Osteocyte (in vitro differentiated cells): ENCODE results near the gene FUOM. TPM values are rescaled to one million over a fixed set of nuclear protein-coding genes. Genes with fewer than 3 reads are reported as not detected.
A peak's percentile ranks its signal among the peaks of the same experiment; 100 is the strongest.

Experiments
- DNase-seq: peaks from one replicate; pipeline ENCODE4 v3.0.0; 2021; ENCODE audit warnings: mixed read lengths; ENCODE audit not compliant: unreplicated experiment; ENCODE audit errors: extremely low spot score
- H3K27ac Mint-ChIP-seq: one replicate; pipeline ENCODE4 v1.8.0; 2021; ENCODE audit warnings: mild to moderate bottlenecking, mixed read lengths; ENCODE audit not compliant: unreplicated experiment
- H3K27me3 Mint-ChIP-seq: one replicate; pipeline ENCODE4 v1.8.0; 2021; ENCODE audit warnings: mixed read lengths; ENCODE audit not compliant: unreplicated experiment
- H3K36me3 Mint-ChIP-seq: one replicate; pipeline ENCODE4 v1.8.0; 2021; ENCODE audit warnings: mixed read lengths; ENCODE audit not compliant: unreplicated experiment
- H3K4me1 Mint-ChIP-seq: one replicate; pipeline ENCODE4 v1.8.0; 2021; ENCODE audit warnings: mixed read lengths; ENCODE audit not compliant: unreplicated experiment
- H3K4me3 Mint-ChIP-seq: one replicate; pipeline ENCODE4 v1.8.0; 2021; ENCODE audit warnings: mild to moderate bottlenecking, moderate library complexity, mixed read lengths; ENCODE audit not compliant: unreplicated experiment
- H3K9me3 Mint-ChIP-seq: one replicate; pipeline ENCODE4 v1.8.0; 2021; ENCODE audit warnings: mixed read lengths; ENCODE audit not compliant: unreplicated experiment
- CTCF ChIP-seq: fragments of 200-600 bp; sonication (generic); IDR thresholded peaks from 2 replicates; pipeline ENCODE4 v1.5.0; 2021; ENCODE audit warnings: antibody characterized with exemption, mild to moderate bottlenecking, moderate library complexity
- total RNA-seq: library from RNA; stranded (reverse); gene quantifications from 2 replicates; pipeline ENCODE4 v1.2.1, GENCODE V29; 2021

FUOM gene
- total RNA-seq, 1 donor from 2014 or later = 24.0 TPM

- Mint-ChIP-seq H3K36me3 (peaks cover 15% of the 10 kb centered on the region), H3K9me3 (no peaks in the 10 kb centered on the region), H3K27ac (no peak overlapping the region), H3K4me3 (no peak overlapping the region), H3K4me1 (no peaks in the 10 kb centered on the region), H3K27me3 (no peaks in the 10 kb centered on the region)
- no peak for DNase-seq
- TF ChIP-seq CTCF = no peak
Measured at GRCh38 chr10:133361773-133362441, 4.1 kb upstream of the FUOM start.

GRCh38 chr10:133361227-133361626 lies 3.4 kb upstream of the FUOM start:
- Mint-ChIP-seq H3K27me3 (no peaks in the 10 kb centered on the region), H3K4me3 (no peak overlapping the region), H3K9me3 (no peaks in the 10 kb centered on the region), H3K27ac (no peak overlapping the region), H3K36me3 (peaks cover 15% of the 10 kb centered on the region), H3K4me1 (no peaks in the 10 kb centered on the region)
- no peak for TF ChIP-seq CTCF
- no peak for DNase-seq

- H3K9me3 Mint-ChIP-seq = no peaks in the 10 kb centered on the region
- no peak for DNase-seq
- peaks cover 14% of the 10 kb centered on the region for H3K36me3 Mint-ChIP-seq
- no peak overlapping the region for H3K27ac Mint-ChIP-seq
- TF ChIP-seq CTCF = no peak
- no peaks in the 10 kb centered on the region for H3K27me3 Mint-ChIP-seq
- no peak overlapping the region for H3K4me3 Mint-ChIP-seq
- H3K4me1 Mint-ChIP-seq = no peaks in the 10 kb centered on the region
Measured at GRCh38 chr10:133359972-133360610, 2.3 kb upstream of the FUOM start.

GRCh38 chr10:133359554-133359971 lies 1.7 kb upstream of the FUOM start:
- no peak for TF ChIP-seq CTCF
- H3K36me3 Mint-ChIP-seq = peaks cover 9% of the 10 kb centered on the region
- H3K27me3 Mint-ChIP-seq = no peaks in the 10 kb centered on the region
- H3K9me3 Mint-ChIP-seq = no peaks in the 10 kb centered on the region
- no peak overlapping the region for H3K4me3 Mint-ChIP-seq
- no peaks in the 10 kb centered on the region for H3K4me1 Mint-ChIP-seq
- no peak for DNase-seq
- H3K27ac Mint-ChIP-seq = no peak overlapping the region

- Mint-ChIP-seq H3K4me1 (no peaks in the 10 kb centered on the region), H3K36me3 (peaks cover 8% of the 10 kb centered on the region), H3K4me3 (peak overlapping the region; percentile 14), H3K27ac (no peak overlapping the region), H3K27me3 (no peaks in the 10 kb centered on the region), H3K9me3 (no peaks in the 10 kb centered on the region)
- no peak for TF ChIP-seq CTCF
- no peak for DNase-seq
Measured at GRCh38 chr10:133358925-133359310, 1.1 kb upstream of the FUOM start.
